Activated CD8-positive, alpha-beta memory T cell treated with anti-CD3 and anti-CD28 coated beads, Interleukin-2, amount 50 U/mL, for 48 hours (primary cell): ENCODE measurements around the gene BECN2.
A peak's percentile ranks its signal among the peaks of the same experiment; 100 is the strongest.
"Not testable (repeated sequence)": the region's sequence is repeated elsewhere in the genome, so short reads cannot be mapped to it uniquely, and the experiment has no call there.

ENCODE experiments used
- DNase-seq: peaks from one replicate; pipeline ENCODE4 v3.0.0-alpha.2; 2020

Gene BECN2

DNA sequence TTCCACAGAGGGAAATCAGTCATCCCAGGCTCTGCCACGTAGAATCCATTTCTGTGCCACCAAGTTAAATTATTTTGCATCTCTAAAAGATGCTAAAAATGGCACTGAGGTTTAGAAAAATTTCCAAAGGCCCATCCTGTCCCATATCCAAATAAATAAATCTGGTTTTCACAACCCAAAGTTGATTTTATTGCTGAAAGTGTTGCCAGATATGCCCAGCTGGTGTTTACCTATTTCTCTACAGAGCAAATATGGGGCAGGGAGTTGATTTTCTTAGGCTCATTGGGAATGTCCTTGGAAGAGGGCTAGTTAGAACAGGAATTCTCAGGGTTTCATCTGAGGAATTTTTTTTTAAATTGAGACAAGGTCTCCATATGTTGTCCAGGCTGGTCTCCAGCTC lies 22.4 kb downstream of the BECN2 start:
- no peak for DNase-seq

DNA sequence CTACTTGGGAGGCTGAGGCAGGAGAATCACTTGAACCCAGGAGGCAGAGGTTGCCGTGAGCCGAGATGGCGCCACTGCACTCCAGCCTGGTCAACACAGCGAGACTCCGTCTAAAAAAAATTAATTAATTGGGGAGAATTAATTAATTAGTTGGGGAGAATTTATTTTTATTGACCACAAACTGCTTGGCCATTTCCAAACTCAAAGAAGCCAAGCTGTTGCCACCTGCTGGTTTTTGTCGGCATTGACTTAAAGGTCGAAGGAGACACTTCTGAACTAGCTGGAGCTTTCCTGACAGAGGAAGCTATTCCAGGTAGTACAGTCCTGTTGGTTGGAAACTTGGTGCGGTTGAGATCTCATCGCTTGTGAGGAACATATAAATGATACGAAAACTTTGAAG lies 28.2 kb downstream of the BECN2 start:
- DNase-seq, result no peak

GRCh38 chr1:241988389-241988930 lies 30.9 kb downstream of the BECN2 start:
- DNase-seq, result not testable (repeated sequence)

DNA sequence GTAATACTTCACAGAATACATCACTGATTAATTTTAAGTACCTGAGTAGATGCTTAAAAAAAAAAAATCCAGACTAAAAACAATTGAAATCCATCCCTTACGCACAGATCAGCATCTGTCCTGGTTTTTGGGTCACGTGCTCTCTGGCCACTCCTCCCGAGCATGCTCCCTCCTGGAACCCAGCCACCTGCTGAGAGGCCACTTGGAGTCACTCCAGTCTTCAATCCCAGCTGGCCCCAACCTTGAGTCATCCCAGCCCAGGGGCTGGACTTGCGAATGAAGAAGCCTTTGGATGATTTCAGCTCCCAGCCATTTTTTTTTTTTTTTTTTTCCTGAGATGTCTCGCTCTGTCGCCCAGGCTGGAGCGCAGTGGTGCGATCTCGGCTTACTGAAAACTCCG lies 32.5 kb downstream of the BECN2 start:
- DNase-seq, result no peak

DNA sequence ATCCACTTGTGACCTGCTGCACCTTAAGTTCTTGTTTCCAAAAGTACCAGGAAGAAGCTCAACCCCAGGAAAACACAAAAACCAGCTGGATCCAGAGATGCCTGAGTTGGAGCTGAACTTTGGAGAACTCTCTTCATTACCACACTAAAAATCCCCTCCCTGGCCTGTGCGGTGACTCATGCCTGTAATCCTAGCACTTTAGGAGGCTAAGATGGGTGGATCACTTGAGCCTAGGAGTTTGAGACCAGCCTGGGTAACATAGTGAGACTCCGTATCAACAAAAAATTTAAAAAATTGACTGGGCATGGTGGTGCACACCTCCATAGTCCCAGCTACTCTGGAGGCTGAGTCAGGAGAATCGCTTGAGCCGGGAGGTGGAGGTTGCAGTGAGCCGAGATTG lies 35.2 kb downstream of the BECN2 start:
- DNase-seq, result no peak

DNA sequence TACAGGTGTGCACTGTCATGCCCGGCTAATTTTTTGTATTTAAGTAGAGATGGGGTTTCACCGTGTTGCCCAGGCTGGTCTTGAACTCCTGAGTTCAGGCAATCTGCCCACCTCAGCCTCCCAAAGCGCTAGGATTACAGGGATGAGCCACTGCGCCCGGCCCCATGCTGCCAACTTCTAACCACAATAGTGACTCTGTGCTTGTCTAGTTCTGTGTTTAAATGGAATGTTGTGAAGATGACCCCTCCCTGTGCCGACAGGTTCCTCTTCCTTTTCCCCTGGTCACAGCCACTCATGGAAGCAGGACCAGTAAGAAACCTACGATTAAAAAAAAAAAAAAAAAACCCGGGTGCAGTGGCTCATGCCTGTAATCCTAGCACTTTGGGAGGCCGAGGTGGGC lies 36.6 kb downstream of the BECN2 start:
- DNase-seq, result no peak

- no peak for DNase-seq
These were observed 39.9 kb downstream of the BECN2 start for GRCh38 chr1:241997401-241997998.

- peak; percentile 72 for DNase-seq
These were observed 40.9 kb downstream of the BECN2 start for GRCh38 chr1:241998412-241998921.

DNA sequence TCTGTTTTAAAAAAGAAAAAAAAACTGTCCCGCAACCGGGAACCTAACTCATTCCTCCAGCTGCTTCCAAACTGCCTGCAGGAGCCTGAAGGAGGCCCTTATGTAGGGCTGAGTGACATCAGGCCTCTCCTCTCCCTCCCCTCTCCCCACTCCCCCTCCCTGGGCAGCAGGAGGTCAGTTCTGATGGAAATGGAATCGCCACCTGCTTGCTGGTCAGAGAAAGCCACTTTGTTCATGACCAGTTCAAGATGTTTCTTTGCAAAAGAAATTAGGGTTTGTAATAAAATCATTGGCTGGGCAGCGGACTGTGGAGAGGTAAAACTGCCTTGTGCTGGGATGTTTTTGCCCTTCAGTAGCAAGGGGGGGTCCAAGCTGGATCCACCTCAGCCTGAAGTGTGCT lies 41.5 kb downstream of the BECN2 start, which contains the start of gene MAP1LC3C:
Gene MAP1LC3C (minus strand): TSS at position 73 of the 400 bp plus-strand sequence. CDS start 90 bp downstream, outside the sequence.
- no peak for DNase-seq

DNA sequence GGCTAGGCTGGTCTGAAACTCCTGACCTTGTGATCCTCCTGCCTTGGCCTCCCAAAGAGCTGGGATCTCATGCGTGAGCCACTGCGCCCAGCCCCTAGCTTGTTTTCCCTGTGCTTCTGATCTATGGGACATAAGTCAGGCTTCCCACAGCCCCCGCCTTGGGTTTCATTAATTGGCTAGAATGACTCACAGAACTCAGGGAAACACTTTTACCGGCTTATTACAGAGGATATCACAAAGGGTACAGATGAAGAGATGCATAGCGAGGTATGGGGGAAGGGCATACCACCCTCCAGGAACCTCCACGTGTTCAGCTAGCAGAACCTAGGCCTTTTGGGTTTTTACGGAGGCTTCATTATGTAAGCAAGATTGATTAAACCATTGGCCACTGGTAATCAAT lies 42.9 kb downstream of the BECN2 start:
- no peak for DNase-seq

- DNase-seq, result no peak
These were observed 44.5 kb downstream of the BECN2 start for GRCh38 chr1:242002072-242002471.

- DNase-seq, result no peak
These were observed 44.9 kb downstream of the BECN2 start for GRCh38 chr1:242002510-242002909.

GRCh38 chr1:242004751-242005495 lies 47.4 kb downstream of the BECN2 start:
- DNase-seq, result no peak

DNA sequence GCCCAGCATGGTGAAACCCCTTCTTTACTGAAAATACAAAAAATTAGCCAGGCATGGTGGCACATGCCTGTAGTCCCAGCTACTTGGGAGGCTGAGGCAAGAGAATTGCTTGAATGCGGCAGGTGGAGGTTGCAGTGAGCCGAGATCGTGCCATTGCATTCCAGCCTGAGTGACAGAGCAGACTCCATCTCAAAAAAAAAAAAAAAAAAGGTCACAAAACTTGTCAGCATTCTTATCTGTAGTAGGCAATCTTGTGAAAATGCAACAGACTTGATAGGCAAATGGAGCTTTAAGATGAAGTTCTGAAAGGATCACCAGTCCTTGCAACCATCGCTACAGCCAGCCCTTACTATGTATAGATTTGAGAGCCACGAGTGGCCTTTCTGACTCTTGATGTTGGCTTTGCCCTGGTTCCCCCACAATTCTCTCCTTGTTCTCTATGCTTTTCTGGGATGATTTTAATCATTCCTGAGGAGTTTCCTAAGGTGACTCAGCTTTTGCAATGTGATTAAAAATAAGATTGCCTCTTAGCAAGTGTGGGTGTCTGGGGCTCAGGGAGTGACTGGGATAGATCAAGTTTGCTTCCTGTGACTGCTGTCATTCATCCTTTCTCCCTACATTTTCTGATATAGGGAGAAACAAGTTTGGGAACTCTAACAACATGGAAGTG lies 48.4 kb downstream of the BECN2 start:
- DNase-seq, result no peak

DNA sequence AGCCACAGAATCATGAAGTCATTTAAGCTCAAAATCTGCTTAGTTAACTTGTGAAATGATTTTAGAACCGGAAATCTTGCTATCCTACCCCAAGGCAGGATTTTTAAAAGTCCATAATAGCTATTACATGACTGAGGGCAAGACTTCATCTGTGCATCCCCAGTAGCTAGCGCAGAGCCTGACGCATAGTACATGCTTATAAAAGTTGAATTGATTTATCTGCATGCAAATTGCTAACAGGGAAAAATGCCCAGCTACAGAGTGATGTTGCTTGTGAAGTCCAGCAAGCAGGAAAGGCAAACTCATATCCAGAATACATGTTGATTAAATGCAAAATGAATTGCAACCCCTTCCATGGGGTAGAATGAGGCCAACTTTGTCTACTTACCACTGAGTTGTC lies 49.4 kb downstream of the BECN2 start:
- DNase-seq, result no peak
